ENCODE data around the gene CDCP1. TPM values are rescaled to one million over a fixed set of nuclear protein-coding genes. Genes with fewer than 3 reads are reported as not detected.
A peak's percentile ranks its signal among the peaks of the same experiment; 100 is the strongest.

CDCP1 gene
- total and polyA plus RNA-seq, 7 donors = 0.01 to 1.4 (median 0.27) TPM

DNA sequence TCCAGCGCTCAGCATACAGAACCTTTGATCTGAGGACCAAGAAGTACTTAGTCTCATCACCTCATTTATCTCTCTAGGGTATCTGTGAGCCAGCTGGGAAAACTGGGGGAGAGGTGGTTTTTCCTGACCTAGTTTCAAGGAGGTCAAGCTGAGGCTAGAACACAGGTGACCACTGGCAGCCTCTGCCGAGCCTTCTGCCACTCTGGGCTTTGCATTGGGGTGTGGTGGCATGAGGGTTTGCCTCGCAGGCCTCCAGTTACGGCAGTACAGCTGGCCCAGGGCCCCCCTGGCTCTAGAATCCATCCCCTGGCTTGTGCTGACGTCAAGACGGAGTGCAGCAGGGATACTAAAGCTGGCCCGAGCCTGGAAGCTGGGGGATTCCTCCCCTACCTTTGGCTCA, 34.7 kb upstream of the CDCP1 start:
- DNase-seq = no peak
- ATAC-seq = peak in 1 of 4 donors; percentile 47
- H3K27ac ChIP-seq = peak overlapping the region; percentile 74
- H3K36me3 ChIP-seq (ENCODE audit: insufficient read depth in 1 of 2, low read depth in 1 of 2) = no peaks in the 10 kb centered on the region
- 48 to 56% (median 51%) methylated on average over 7 of the region's 7 CpGs for WGBS, 3 donors
- no peak overlapping the region for H3K4me3 ChIP-seq
- intact Hi-C loops (cut with DNase I) = no loop called here
- H3K9me3 ChIP-seq = no peaks in the 10 kb centered on the region
- TF ChIP-seq, protein P1, sequence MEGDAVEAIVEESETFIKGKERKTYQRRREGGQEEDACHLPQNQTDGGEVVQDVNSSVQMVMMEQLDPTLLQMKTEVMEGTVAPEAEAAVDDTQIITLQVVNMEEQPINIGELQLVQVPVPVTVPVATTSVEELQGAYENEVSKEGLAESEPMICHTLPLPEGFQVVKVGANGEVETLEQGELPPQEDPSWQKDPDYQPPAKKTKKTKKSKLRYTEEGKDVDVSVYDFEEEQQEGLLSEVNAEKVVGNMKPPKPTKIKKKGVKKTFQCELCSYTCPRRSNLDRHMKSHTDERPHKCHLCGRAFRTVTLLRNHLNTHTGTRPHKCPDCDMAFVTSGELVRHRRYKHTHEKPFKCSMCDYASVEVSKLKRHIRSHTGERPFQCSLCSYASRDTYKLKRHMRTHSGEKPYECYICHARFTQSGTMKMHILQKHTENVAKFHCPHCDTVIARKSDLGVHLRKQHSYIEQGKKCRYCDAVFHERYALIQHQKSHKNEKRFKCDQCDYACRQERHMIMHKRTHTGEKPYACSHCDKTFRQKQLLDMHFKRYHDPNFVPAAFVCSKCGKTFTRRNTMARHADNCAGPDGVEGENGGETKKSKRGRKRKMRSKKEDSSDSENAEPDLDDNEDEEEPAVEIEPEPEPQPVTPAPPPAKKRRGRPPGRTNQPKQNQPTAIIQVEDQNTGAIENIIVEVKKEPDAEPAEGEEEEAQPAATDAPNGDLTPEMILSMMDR (IDR thresholded peaks at IDR 0.05) = no peak
- peaks cover 26% of the 10 kb centered on the region for H3K4me1 ChIP-seq
- peaks cover 0 to 3% (median 0%) of the 10 kb centered on the region in 3 donors for H3K27me3 ChIP-seq (ENCODE audit: insufficient read depth in 3 of 3, low read length in 2 of 3)

DNA sequence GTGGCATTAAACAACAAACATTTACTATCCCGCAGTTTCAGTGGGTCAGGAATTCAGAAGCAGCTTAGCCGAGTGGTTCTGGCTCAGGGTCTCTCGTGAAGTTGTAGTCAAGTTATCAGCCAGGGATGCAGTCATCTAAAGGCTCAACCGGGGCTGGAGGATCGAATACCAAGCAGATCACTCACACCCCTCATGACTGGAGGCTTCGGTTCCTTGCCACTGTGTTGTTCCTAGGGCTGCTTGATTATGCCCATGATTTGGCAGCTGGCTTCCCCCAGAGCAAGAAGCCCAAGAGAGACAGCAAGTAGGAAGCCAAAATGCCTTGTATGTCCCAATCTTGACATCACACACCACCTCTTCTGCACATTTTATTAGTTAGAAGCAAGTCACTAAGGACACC, 33.9 kb upstream of the CDCP1 start:
- intact Hi-C loops (cut with DNase I) = no loop called here
- no peak overlapping the region for H3K4me3 ChIP-seq
- WGBS, 3 donors = 62 to 68% (median 66%) methylated on average over 6 of the region's 6 CpGs
- peak overlapping the region; percentile 74 for H3K27ac ChIP-seq
- H3K9me3 ChIP-seq = no peaks in the 10 kb centered on the region
- TF ChIP-seq, protein P1 (IDR thresholded peaks at IDR 0.05) = no peak
- H3K36me3 ChIP-seq (ENCODE audit: insufficient read depth in 1 of 2, low read depth in 1 of 2) = no peaks in the 10 kb centered on the region
- no peaks in the 10 kb centered on the region for H3K27me3 ChIP-seq (ENCODE audit: insufficient read depth in 3 of 3, low read length in 2 of 3)
- peaks cover 26% of the 10 kb centered on the region for H3K4me1 ChIP-seq
- DNase-seq (no peak), ATAC-seq (peak in 2 of 4 donors; percentile 37 to 58)

DNA sequence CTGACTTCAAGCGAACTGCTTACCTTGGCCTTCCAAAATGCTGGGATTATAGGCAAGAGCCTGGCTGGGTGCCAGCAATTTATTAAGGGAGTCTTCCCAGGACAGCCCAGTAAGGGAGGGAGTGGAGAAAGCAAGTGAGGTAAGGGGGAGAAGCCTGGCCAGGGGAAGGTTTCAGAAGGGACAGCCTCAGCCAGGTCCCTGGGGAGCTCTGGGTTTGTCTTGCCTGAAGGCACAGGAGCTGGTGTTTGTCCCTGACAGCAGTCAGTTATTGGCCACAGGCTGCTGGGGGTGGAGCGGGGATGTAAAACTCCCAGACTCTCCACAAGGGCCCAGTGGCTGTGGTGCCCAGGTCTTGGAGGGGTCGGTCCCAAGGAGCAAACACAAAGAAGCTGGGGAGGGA, 33.0 kb upstream of the CDCP1 start:
- H3K27me3 ChIP-seq (ENCODE audit: insufficient read depth in 3 of 3, low read length in 2 of 3) = no peaks in the 10 kb centered on the region
- intact Hi-C loops (cut with DNase I) = no loop called here
- H3K36me3 ChIP-seq (ENCODE audit: insufficient read depth in 1 of 2, low read depth in 1 of 2) = no peaks in the 10 kb centered on the region
- DNase-seq = no peak
- peak in 2 of 4 donors; percentile 23 to 40 for ATAC-seq
- H3K27ac ChIP-seq = peak overlapping the region; percentile 74
- TF ChIP-seq, protein P1 (IDR thresholded peaks at IDR 0.05) = no peak
- H3K9me3 ChIP-seq = no peaks in the 10 kb centered on the region
- 79 to 83% (median 83%) methylated on average over 3 of the region's 3 CpGs for WGBS, 3 donors
- H3K4me1 ChIP-seq = peaks cover 26% of the 10 kb centered on the region
- H3K4me3 ChIP-seq = peak overlapping the region; percentile 19

DNA sequence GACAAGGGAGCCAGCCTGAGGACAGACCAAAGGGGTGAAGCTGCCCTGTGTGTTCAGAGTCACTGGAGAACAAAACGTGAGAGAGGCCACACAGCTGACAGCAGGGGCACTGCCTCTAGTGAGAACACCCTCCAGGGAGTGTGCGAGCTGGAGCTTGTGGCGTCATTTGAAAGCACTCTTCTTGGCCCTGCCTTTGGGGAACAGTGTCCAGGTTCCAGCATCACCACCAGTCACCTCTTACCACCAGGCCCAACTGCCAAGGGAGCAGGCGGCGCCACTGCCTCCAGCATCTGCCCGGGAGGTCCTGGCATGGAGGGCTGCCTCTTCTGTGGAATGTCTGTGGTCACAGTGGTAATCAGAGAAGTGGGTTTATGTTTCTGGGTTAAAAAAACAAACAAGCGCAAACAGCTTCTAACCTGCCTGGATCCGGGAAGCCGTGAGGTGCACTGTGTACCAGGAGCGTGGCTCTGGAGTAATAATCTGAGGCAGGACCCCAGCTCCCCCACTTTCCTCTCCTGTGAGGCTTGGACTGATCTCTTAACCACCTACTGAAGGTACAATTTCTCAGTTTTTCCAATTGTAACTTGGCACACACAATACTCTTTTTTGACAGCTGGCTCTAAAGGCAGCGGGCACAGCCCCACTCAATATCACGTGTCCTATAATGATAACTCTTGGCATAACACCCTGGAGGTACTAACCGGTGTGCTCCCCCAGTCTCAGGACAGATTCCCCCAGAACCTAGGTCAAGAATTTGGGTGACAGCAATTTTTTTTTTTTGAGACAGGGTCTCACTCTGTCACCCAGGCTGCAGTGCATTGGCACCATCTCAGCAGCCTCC, 32.2 kb upstream of the CDCP1 start:
- Histone ChIP-seq H3K4me1 (peaks cover 21% of the 10 kb centered on the region), H3K36me3 (ENCODE audit: insufficient read depth in 1 of 2, low read depth in 1 of 2) (no peaks in the 10 kb centered on the region), H3K9me3 (no peaks in the 10 kb centered on the region), H3K27me3 (ENCODE audit: insufficient read depth in 3 of 3, low read length in 2 of 3) (no peaks in the 10 kb centered on the region), H3K4me3 (peak overlapping the region; percentile 19), H3K27ac (peak overlapping the region; percentile 74)
- 23 to 47% (median 25%) methylated on average over 13 of the region's 13 CpGs for WGBS, 3 donors
- DNase-seq (peak in 1 of 2 donors; percentile 56), ATAC-seq (peak; percentile 67 to 86 (median 78))
- TF ChIP-seq, protein P1 (IDR thresholded peaks at IDR 0.05) = no peak
- intact Hi-C loops (cut with DNase I) = no loop called here

Measured in psoas muscle (tissue), 8 donors.